ENCODE results near the gene KLHL1. TPM values are rescaled to one million over a fixed set of nuclear protein-coding genes. Genes with fewer than 3 reads are reported as not detected.
A peak's percentile ranks its signal among the peaks of the same experiment; 100 is the strongest.

Gene KLHL1
- total RNA-seq, 4 donors from 2014 or later = not detected

GRCh38 chr13:70107125-70107497 is 1.1 kb downstream of the KLHL1 start:
- no peaks in the 10 kb centered on the region for H3K4me1 ChIP-seq
- no peak overlapping the region for H3K4me3 ChIP-seq
- no peaks in the 10 kb centered on the region for H3K36me3 ChIP-seq
- no peaks in the 10 kb centered on the region for H3K27me3 ChIP-seq
- DNase-seq = no peak
- no peak overlapping the region for H3K27ac ChIP-seq
- TF ChIP-seq POLR2A (IDR thresholded peaks at IDR 0.05) = no peak
- TF ChIP-seq, protein P1, sequence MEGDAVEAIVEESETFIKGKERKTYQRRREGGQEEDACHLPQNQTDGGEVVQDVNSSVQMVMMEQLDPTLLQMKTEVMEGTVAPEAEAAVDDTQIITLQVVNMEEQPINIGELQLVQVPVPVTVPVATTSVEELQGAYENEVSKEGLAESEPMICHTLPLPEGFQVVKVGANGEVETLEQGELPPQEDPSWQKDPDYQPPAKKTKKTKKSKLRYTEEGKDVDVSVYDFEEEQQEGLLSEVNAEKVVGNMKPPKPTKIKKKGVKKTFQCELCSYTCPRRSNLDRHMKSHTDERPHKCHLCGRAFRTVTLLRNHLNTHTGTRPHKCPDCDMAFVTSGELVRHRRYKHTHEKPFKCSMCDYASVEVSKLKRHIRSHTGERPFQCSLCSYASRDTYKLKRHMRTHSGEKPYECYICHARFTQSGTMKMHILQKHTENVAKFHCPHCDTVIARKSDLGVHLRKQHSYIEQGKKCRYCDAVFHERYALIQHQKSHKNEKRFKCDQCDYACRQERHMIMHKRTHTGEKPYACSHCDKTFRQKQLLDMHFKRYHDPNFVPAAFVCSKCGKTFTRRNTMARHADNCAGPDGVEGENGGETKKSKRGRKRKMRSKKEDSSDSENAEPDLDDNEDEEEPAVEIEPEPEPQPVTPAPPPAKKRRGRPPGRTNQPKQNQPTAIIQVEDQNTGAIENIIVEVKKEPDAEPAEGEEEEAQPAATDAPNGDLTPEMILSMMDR (IDR thresholded peaks at IDR 0.05) = no peak
- H3K9me3 ChIP-seq = no peaks in the 10 kb centered on the region

GRCh38 chr13:70104481-70104880 is 3.8 kb downstream of the KLHL1 start:
- TF ChIP-seq, protein P1 (IDR thresholded peaks at IDR 0.05) = no peak
- TF ChIP-seq POLR2A (IDR thresholded peaks at IDR 0.05) = no peak
- Histone ChIP-seq H3K27ac (no peak overlapping the region), H3K9me3 (no peaks in the 10 kb centered on the region), H3K4me3 (no peak overlapping the region), H3K36me3 (no peaks in the 10 kb centered on the region), H3K4me1 (no peaks in the 10 kb centered on the region), H3K27me3 (no peaks in the 10 kb centered on the region)
- DNase-seq = no peak

- H3K4me3 ChIP-seq = no peak overlapping the region
- H3K27ac ChIP-seq = no peak overlapping the region
- H3K27me3 ChIP-seq = no peaks in the 10 kb centered on the region
- no peaks in the 10 kb centered on the region for H3K4me1 ChIP-seq
- no peak for TF ChIP-seq POLR2A (IDR thresholded peaks at IDR 0.05)
- TF ChIP-seq, protein P1 (IDR thresholded peaks at IDR 0.05) = peak in 1 of 6 experiments; percentile 16
- no peaks in the 10 kb centered on the region for H3K36me3 ChIP-seq
- no peaks in the 10 kb centered on the region for H3K9me3 ChIP-seq
- DNase-seq = no peak
Observed at GRCh38 chr13:70098669-70099068, 9.6 kb downstream of the KLHL1 start.

DNA sequence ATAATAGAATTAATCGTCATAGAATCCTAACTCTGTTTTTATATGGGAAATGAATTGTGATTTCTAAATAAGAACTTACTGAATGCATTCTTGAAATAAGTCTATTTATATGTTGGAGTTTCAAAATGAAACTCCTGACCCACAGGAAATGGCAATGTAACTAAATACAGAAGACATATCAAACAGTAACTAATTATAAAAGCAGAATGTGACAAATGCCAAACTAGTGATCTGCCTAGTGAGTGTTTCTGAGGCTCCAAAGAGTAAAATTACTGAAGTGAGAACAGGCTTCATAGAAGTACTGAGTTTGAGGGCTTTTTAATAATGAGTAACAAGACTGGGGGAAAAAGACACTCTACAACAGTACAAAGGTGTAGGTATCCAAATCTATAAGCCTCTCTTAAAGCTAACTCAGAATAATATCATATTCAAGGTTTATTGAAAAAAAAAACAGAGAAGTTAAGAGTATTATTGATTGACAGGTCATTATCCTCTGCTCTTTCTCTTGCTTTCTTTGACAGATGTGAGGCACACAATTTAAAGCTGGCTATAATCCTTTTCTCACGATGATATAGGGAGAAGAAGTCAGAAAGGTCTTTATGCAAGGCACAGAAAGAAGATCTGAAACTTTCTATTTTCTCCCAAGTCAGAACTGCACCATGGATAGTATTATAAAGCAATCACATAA is 18.1 kb downstream of the KLHL1 start:
- no peaks in the 10 kb centered on the region for H3K4me1 ChIP-seq
- no peaks in the 10 kb centered on the region for H3K27me3 ChIP-seq
- TF ChIP-seq, protein P1 (IDR thresholded peaks at IDR 0.05) = no peak
- no peak for TF ChIP-seq POLR2A (IDR thresholded peaks at IDR 0.05)
- no peaks in the 10 kb centered on the region for H3K36me3 ChIP-seq
- no peaks in the 10 kb centered on the region for H3K9me3 ChIP-seq
- H3K27ac ChIP-seq = no peak overlapping the region
- DNase-seq = no peak
- no peak overlapping the region for H3K4me3 ChIP-seq

DNA sequence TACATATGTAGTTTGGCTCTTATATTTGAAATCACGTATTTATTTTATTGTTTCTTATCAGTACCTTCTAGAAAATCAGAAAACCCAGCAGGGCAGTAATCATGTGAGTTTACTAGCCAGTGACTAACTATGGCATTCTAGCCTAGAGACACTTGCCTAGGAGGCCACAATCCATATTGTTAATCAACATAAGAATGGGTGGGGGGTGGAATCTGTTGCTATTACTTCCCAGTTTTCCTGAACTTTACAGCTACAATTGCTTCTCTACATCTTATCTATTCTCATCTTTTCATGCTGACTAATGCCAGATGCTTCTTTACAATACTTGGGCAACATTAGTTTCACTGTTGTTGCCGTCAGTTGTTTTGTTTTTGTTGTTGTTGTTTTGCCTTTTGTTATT is 19.3 kb downstream of the KLHL1 start:
- Histone ChIP-seq H3K27me3 (no peaks in the 10 kb centered on the region), H3K9me3 (no peaks in the 10 kb centered on the region), H3K36me3 (no peaks in the 10 kb centered on the region), H3K27ac (no peak overlapping the region), H3K4me3 (no peak overlapping the region), H3K4me1 (no peaks in the 10 kb centered on the region)
- DNase-seq = no peak
- TF ChIP-seq POLR2A (IDR thresholded peaks at IDR 0.05) = no peak
- TF ChIP-seq, protein P1 (IDR thresholded peaks at IDR 0.05) = no peak

DNA sequence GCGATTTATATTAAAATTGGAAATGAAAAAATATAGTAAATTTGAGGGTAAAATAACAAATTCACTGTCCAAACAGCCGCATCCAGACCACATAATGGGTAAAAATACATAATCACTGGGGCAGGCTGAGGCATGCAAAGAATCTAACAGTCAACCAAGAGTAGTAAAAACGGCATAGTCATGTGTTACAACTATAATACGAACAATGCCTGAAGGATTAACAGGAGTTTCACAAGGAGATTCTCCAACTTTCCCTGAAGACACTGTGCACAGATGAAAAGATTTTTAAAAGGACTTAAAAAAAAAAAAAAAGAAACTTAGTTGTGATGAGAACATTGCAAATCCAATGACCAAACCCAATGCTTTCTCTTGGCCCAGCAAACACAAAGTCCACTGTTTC is 21.0 kb downstream of the KLHL1 start:
- H3K27ac ChIP-seq = no peak overlapping the region
- DNase-seq = no peak
- H3K9me3 ChIP-seq = no peaks in the 10 kb centered on the region
- no peak overlapping the region for H3K4me3 ChIP-seq
- H3K36me3 ChIP-seq = no peaks in the 10 kb centered on the region
- no peaks in the 10 kb centered on the region for H3K27me3 ChIP-seq
- TF ChIP-seq POLR2A (IDR thresholded peaks at IDR 0.05) = no peak
- TF ChIP-seq, protein P1 (IDR thresholded peaks at IDR 0.05) = no peak
- no peaks in the 10 kb centered on the region for H3K4me1 ChIP-seq

Data from Peyer's patch (tissue), 4 donors.